HG03575 (cell line): ENCODE data around the gene MCM3AP.

ENCODE experiments used
- ATAC-seq: cut with Tn5 transposase; IDR thresholded peaks from one replicate; pipeline ENCODE4 v1.9.1; 2021; ENCODE audit not compliant: unreplicated experiment, insufficient number of reproducible peaks, low FRiP score; ENCODE audit errors: extremely low read depth

Gene MCM3AP

GRCh38 chr21:46195595-46196195 is 89.7 kb downstream of the MCM3AP start:
- ATAC-seq: no peak

- ATAC-seq: no peak
These were observed 90.8 kb downstream of the MCM3AP start for GRCh38 chr21:46194374-46195334.

- no peak for ATAC-seq
These were observed 91.5 kb downstream of the MCM3AP start for GRCh38 chr21:46193829-46194373.

- ATAC-seq: no peak
These were observed 93.5 kb downstream of the MCM3AP start for GRCh38 chr21:46191686-46192575.

- ATAC-seq: no peak
These were observed 94.1 kb downstream of the MCM3AP start for GRCh38 chr21:46191257-46191685.

GRCh38 chr21:46190491-46191131 is 94.8 kb downstream of the MCM3AP start:
- ATAC-seq: no peak

- ATAC-seq: no peak
These were observed 95.4 kb downstream of the MCM3AP start for GRCh38 chr21:46189959-46190490.

GRCh38 chr21:46189213-46189958 is 96.0 kb downstream of the MCM3AP start:
- no peak for ATAC-seq

GRCh38 chr21:46188226-46189212 is 96.9 kb downstream of the MCM3AP start:
- no peak for ATAC-seq

GRCh38 chr21:46187814-46188213 is 97.6 kb downstream of the MCM3AP start:
- ATAC-seq: no peak

GRCh38 chr21:46187261-46187660 is 98.2 kb downstream of the MCM3AP start:
- ATAC-seq: no peak

GRCh38 chr21:46185716-46186115 is 99.7 kb downstream of the MCM3AP start:
- no peak for ATAC-seq
